ENCODE results near the gene CCDC192.
"Not testable (repeated sequence)": the region's sequence is repeated elsewhere in the genome, so short reads cannot be mapped to it uniquely, and the experiment has no call there.

The CCDC192 gene

DNA sequence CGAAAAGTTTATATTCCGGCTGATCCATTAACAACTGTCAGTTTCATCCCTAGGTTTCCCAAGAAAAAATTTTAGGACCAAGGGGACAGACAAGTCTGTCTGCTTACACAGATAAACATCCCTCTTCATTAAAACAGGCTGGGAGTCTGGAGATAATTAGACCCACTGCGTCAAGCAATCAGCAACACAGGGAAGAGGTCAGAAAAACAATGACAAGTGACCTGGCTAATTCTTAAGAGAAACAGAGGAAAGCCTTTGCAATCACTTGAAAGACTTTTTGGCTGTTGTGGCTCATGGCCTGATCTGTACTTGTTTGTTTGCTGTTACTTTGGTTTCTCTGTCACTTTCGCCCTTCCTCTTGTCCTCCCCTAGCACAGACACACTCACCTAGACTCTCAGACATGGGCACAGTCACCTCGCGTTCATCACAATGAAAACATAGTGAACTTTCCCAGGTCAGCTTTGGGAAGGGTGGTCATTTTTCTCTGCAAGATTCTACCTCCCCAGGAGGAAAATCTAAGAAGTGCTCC is 2.9 kb upstream of the CCDC192 start:
- DNase-seq, result no peak

DNA sequence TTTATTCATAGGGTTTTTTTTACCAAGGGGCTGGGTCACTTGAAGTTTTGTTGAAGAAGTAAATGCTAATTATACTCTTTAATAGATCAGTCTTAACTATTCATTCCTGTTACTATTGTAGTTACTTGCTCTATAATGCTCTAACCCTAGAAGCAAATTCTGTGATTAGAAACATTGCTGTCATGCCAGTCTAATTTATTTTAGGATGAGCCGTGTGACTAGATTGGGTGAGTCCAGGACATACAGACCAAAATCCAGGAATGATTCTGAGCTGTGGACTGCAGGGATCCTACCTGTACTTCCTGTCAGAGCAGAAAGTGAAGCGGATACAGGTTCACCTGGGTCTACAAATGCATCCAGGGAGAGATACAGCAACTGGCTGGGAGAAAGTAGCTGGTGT is 757 bp upstream of the CCDC192 start:
- no peak for DNase-seq

DNA sequence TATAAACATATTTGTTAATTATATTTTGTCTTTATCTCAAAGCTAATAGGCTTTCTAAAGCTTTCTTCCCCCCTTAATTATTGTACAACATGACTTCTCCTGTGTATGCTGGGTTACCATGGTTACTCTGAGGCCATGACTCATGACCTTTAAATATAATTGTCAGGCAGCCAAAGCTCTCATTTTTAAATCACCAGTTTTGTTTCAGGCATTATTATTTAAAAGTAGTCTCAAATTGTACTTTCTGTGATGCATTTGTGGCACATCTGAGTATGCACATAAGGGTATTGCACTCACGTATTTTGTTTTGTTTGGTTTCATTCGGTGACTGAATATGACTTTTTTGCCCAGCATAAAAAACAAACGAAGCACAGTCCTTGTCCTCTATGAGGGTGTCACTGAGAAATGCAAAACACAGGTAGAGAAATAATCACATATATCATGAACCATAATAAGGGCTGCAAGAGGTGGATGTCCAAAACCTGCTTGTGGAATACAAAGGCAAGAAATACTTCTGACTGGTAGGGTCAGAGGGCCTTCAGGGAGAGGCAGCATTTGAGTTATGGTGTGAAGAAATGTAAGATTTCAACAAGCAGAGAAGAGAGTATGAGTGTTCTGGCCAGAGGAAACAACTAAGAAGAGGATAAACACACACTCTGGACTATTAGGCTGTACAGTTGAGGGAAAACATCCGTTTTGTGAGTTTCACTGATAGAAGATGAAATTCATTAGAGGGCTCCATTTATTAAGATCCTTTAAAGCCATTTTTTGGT is 2.1 kb downstream of the CCDC192 start:
- peak; percentile 72 for DNase-seq

DNA sequence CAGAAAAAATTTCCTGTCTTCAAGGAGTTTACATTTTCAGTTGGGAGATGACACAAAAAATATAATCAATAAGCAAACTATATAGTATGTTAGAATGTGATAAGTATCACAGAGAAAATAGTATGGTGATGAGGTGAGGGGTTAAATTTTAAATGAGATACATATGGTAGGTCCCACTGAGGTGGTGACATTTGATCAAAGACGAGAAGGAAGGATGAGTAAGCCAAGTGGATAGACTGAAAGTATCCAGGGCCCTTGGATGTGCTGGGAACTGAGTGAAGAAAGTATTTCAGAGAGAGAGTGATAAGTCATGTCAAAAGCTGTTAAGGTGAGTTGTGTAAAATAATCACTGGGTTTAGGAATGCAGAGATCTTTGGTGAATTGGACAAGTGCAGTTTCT is 3.5 kb downstream of the CCDC192 start:
- DNase-seq, result no peak

DNA sequence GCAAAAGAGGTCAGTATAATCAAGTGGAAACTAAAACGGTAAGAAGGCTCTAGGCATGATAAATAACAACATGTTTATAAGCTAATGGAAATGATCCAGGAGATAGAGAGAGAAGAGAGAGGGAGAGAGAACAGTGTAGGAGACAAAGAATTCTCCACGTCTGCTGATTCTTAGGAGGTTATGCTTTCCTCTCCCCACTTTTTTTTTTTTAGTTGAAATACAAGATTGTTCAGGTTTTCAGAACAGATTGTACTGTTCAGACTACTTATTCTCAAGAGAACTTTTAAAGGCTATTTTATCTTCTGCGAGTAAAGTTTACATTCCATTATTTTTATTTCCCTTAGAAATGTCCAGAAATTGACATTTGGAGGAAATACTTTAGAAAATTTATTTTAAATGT is 4.0 kb downstream of the CCDC192 start:
- DNase-seq, result no peak

DNA sequence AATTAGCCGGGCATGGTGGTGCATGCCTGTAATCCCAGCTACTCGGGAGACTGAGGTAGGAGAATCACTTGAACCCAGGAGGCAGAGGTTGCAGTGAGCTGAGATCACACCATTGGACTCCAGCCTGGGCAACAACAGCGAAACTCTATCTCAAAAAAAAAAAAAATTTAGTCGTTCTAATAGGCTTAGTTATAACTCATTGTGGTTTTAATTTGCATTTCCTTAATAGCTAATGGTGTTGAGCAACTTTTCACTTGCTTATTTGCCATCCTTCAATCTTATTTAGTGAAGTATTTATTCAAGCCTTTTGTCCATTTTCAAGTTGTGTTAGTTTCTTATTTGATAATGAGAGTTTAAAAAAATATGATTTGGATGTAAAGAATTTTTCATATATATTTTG is 9.9 kb downstream of the CCDC192 start:
- not testable (repeated sequence) for DNase-seq

DNA sequence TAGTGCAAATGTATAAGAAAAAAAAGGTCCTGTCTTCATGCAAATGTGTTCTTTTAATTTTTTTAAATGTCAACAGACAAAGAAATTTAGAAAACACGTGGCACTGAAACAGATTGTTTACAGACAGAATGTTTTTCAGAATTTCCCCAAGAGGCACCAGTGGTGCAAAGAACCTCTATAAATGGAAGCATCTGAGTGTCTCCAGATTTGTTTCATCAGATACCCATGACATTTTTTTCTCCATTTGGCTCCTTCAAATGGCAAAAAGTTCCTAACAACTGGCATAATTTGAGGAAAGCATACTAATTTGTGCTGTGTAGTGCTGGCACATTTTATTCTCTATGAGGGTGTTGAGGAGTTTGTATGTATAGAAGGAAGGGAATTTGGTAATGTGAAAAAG is 15.0 kb downstream of the CCDC192 start:
- DNase-seq, result no peak

DNA sequence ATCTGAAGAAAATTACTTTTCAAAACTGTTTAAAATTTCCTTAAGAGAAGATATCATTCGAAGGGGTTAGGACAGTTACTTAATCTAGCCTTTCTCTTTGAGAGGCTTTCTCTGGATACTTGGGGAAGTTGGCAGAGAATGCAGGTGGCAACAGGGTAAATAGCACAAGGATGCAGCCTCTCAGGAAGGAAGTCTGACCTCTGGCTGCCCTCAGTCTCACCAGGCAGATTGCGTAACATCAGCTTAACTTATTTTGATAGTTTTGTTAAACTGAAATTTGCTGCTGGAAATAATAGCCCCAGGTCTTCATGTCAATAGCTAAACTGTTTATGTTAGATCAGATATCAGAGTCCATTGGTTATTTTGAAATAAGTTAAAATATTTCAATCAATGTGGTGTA is 20.4 kb downstream of the CCDC192 start:
- DNase-seq, result no peak

DNA sequence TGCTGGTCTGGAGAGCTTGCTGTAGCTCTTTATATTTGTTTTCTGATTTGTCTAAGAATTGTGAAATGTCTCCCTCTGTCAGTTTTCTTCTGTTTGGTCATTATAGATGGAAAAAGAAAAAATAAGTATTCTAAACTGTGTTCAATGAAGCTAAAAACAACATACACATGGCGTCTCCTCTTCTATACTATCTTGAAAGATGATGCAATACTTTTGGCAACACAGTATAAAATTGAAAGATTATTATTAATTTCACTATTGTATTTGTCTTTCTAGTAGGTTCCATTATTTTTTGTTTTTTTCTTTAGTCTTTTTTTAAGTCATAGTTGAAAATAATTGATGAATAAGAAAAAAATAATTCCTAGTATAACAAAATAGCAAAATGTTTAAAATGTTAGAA is 22.5 kb downstream of the CCDC192 start:
- no peak for DNase-seq

DNA sequence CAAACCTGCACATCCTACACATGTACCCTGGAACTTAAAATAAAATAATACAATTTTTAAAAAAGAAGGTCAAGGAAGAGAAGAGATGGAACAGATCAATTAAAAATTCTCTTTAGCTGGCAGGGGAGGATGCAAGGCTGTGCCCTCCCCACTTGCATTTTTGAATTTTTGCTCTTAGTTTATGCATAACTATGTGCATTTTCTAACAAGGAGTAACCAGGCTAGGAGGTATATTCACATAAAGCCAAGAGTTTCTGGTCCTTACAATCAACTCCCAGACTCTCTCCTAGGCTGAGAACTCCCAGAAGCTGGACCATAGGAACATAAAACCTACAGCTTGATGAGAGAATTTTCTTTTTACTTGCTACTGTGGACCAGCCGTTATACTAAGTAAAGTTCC is 29.8 kb downstream of the CCDC192 start:
- DNase-seq, result no peak

DNA sequence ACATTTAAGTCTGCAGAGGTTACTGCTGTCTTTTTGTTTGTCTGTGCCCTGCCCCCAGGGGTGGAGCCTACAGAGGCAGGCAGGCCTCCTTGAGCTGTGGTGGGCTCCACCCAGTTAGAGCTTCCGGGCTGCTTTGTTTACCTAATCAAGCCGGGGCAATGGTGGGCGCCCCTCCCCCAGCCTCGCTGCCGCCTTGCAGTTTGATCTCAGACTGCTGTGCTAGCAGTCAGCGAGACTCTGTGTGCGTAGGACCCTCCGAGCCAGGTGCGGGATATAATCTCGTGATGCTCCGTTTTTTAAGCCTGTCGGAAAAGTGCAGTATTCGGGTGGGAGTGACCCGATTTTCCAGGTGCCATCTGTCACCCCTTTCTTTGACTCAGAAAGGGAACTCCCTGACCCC is 36.2 kb downstream of the CCDC192 start:
- not testable (repeated sequence) for DNase-seq

DNA sequence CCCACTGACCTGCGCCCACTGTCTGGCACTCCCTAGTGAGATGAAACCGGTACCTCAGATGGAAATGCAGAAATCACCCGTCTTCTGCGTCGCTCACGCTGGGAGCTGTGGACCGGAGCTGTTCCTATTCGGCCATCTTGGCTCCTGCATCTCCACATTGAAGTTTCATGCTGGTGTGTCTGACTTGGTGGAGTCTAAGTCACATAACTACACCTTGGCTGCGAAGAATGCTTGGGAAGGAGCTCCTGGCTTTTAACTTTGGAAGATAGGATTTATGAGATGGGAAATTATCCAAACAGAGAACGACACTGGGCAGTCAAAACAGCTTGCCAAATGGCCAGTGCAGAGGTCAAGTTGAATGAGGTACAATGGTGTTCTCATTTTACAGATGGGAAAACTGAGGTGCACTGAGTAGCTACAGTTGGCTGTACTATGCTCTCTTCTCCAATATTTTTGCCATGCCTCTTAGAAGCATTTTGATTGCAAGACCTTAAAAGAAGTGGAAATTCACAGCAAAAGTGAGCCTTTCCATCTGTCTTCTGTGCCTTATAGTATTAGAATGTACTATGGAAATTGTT is 36.7 kb downstream of the CCDC192 start:
- no peak for DNase-seq

DNA sequence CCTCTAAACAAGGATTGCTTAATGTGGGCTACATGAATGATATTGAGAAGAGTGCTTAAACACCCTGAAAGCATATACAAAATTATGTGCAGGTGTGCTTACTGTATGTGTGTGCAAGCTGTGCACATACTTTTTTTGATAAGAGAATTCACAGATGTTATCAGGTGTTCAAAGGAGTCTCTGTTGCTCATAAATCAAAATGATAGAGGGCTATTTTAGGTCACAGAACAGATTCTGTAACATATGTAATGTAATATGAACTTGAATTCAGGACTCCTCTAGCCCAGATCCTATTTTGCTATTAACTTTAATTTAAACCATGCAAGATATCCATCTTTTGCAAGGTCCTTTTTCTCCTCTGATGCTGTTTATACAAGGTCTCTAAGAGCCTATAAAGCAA is 38.2 kb downstream of the CCDC192 start:
- no peak for DNase-seq

DNA sequence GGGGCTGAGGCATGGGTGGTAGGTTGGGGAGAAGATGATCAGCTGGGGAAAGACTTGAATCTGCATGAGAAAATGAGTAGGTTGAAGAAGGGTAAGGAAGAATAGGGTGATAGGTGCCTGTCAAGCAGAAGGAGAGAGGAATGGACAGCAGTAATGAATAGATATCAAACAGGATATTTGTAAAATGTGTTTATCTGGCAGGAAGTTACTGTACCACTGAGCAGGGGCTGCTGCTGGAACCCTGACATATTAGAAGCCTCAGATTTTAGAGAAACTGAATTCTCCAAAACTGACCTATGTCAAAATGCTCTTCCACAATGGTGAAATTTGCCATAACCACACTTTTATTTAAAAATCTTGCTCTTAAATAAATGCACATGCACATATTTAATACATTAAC is 41.0 kb downstream of the CCDC192 start:
- no peak for DNase-seq

DNA sequence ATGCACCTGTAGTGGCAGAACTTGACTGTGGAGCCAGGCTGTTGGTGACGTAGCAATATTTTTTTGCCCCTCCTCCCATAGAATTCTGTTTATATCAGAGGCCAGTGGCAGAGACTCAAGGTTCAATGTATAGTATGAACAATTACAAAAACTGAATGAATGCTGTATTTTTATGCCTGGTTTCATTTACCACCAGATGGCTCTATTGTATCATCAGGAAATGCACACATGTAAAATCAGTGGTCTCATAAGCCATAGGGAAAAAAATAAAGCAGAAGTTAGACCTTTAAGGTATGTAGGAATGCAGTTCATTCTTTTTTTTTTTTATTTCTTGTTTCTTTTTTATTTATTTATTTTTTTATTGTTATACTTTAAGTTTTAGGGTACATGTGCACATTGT is 43.6 kb downstream of the CCDC192 start:
- DNase-seq, result no peak

DNA sequence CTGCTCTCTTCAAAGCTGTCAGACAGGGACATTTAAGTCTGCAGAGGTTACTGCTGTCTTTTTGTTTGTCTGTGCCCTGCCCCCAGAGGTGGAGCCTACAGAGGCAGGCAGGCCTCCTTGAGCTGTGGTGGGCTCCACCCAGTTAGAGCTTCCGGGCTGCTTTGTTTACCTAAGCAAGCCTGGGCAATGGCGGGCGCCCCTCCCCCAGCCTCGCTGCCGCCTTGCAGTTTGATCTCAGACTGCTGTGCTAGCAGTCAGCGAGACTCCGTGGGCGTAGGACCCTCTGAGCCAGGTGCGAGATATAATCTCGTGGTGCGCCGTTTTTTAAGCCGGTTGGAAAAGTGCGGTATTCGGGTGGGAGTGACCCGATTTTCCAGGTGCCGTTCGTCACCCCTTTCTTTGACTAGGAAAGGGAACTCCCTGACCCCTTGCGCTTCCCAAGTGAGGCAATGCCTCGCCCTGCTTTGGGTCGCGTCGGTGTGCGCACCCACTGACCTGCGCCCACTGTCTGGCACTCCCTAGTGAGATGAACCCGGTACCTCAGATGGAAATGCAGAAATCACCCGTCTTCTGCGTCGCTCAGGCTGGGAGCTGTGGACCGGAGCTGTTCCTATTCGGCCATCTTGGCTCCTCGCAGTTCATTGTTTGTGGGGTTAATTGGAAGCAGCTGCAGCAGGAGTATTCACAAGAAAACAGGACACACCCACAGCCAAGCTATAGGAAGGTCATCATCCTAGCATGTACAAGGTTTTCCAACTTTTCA is 49.5 kb downstream of the CCDC192 start:
- DNase-seq, result not testable (repeated sequence)

DNA sequence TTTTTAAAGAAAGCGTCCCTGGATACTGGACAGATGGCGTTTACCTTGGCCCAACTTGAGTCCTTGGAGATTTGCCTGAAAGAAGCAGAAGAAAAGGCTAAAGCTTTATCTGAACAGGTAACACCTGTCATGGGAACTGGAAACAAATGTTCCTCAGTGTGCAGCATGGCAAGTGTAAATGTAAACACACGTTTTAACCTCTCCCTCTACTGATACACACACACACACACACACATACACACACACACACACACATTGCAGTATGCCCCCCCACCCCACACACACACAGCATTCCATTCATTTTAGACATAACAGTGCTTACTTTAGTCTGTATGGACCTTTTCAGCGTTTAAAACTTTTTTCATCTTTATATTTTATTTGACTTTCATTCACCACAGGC is 51.1 kb downstream of the CCDC192 start:
- DNase-seq, result no peak

DNA sequence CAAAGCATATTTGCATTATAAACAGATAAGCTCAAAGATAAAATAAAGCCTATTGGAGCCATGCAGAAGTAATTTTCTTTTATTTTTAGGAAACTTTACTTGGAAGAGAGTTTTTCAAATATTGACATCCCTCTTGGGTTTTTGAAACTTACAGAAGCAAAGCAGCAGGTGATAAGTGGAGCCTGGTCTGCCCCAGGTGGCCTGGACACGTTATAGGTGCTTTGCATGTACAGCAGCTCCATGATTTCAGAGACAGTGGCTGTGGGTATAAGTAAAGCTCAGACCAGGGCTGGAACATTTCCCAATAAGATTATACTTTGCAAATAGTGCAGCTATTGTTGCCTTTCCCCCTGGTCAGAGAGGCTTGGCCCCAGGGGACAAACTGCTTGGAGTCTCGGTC is 51.5 kb downstream of the CCDC192 start:
- no peak for DNase-seq

DNA sequence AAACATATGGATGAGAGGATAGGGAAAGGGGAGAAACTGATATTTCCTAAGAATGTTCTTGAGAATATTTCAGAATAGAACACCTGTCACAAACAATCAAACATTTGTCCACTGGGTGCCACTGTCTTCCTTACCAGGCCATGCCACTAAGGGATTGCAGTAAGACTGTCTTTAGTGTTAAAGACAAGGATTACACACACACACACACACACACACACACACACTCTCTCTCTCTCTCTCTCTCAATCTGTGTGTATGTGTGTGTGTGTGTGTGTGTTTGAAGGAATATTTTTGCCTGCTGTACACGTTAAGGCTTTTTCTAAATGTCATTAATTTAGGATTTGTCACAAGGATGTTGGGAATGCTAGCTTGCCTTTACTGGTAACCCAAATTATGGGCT is 54.4 kb downstream of the CCDC192 start:
- DNase-seq, result peak; percentile 49

DNA sequence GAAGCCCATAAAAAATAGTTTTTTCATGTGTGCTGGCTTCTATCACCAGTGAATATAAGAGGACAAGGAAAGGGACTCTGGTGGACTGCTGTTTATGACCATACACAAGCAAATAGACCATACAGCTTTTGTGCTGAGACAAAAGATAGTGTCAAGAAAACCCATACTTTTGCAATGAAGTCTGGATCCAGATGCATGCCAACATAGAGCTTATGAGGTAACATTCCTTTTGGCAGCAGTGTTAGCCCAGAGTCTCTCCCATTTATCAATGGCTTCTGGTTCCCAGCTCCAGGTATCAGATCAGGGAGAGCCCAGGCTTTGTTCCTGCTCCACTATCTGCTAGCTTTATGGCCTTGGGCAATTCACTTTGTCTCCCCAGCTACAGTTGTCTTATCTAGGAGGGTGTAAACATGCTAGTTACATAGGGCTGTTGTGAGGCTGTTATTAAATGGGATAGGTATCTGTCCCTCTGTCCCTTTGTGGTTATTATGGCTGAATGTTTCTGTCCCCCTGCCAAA is 55.6 kb downstream of the CCDC192 start:
- no peak for DNase-seq

DNA sequence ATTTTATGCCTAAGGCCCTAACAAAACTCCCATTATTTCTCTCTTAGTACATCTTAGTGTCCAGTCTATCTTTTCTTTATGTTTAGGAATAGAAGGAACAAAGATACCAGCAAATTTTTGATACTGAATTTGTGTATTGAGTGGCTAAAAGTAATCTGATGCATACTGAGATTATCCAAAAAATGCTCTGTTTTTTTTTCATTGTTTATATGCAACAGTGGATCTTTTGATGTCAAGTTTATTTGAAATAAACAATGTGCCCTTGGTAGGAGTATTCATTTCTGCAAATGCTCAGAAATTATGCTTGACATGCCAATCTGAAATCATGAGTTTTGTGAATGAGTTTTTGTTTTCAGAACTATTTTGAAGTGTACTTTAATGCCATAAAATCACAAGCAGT is 58.7 kb downstream of the CCDC192 start:
- DNase-seq, result no peak

DNA sequence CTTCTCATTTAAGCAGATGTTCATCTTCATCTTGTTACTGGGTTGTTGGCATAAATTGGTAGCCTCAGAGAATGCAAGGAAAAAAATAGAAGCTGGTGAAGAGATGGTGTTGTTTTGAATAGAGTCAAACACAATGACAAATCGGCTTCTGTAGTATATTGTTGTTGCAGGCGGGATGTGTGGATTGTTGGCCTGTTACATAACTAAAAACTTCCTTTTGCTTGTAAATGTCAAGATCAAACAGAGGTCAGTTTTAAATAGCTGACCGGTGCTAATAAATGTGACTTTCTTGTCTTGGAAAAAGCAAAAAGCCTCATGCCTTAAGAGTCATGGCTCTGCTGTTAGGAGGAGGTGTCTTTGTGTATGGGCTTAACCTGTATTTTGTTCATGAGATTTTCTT is 59.2 kb downstream of the CCDC192 start:
- no peak for DNase-seq

DNA sequence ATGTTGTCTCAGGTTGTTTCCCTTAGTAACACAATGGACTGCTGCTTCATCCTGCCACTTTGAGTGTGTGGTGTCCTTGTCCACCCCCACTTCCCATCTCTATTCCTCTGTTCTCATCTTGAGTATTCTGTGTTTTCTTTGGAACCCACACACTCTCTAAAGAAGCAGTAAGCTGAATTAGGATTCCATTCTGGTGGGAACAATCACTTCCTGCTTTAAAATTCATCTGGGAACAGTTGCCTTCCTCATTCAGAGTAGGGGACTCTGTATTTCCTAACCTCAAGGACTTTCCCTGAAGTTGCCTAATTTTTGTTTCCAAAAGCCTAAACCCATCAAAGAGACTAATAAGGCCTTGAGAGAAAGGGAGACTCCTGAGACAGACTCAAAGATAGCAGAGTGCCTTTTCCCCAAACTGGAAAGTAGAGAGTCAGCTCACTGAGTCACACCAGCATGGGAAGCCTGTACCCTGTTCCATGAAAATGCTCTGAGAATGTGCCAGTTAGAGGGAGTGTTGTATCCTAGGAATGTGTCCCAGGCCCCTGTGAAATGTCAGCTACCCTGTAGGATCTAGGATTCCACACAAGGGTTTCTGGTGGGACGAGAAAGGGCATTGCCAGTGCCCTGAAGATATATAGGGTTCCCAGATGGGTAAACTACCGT is 63.6 kb downstream of the CCDC192 start:
- DNase-seq, result no peak

Data from amniotic stem cell (primary cell).